22Rv1 (cell line): Measurements from ENCODE around the gene SEPTIN5.

Source experiments
- ZFX ChIP-seq: fragments of 450-650 bp; IDR thresholded peaks from 2 replicates; pipeline ENCODE4 v1.6.1; 2017; ENCODE audit warnings: antibody characterized with exemption, borderline replicate concordance
- TF ChIP-seq, protein P1 (sequence below): fragments of 450-650 bp; IDR thresholded peaks from 2 replicates; pipeline ENCODE4 v1.5.1; 2017; ENCODE audit warnings: mild to moderate bottlenecking

DNA sequence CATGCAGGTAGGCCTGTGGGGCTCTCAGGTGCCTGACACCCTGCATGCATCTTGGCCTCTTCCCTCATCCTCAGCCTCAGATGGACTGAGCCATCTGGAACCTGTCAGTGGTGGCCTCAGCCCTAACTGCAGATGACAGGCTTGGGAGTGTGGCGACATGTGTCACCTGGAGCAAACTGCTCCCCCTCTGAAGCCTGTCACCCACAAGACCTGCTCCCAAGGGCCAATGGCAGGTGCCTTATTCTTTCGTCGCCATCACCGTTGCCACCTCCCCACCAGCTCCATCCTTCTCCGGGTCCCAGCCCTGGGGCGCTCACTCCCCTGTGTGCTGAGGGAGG lies 3.6 kb upstream of the SEPTIN5 start:
- TF ChIP-seq, protein P1, sequence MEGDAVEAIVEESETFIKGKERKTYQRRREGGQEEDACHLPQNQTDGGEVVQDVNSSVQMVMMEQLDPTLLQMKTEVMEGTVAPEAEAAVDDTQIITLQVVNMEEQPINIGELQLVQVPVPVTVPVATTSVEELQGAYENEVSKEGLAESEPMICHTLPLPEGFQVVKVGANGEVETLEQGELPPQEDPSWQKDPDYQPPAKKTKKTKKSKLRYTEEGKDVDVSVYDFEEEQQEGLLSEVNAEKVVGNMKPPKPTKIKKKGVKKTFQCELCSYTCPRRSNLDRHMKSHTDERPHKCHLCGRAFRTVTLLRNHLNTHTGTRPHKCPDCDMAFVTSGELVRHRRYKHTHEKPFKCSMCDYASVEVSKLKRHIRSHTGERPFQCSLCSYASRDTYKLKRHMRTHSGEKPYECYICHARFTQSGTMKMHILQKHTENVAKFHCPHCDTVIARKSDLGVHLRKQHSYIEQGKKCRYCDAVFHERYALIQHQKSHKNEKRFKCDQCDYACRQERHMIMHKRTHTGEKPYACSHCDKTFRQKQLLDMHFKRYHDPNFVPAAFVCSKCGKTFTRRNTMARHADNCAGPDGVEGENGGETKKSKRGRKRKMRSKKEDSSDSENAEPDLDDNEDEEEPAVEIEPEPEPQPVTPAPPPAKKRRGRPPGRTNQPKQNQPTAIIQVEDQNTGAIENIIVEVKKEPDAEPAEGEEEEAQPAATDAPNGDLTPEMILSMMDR: no peak
- no peak for TF ChIP-seq ZFX
